GM12892 (cell line): ENCODE data around the gene AOAH.

Experiments
- POLR2A ChIP-seq: IDR thresholded peaks from 2 replicates; pipeline ENCODE4 v1.6.1; 2011; ENCODE audit warnings: low read depth, low read length, control low read depth
- POLR2AphosphoS5 ChIP-seq: IDR thresholded peaks from 2 replicates; pipeline ENCODE4 v1.6.1; 2011; ENCODE audit warnings: low read depth, low read length, control low read depth
- TAF1 ChIP-seq: IDR thresholded peaks from 2 replicates; pipeline ENCODE4 v1.6.1; 2011; ENCODE audit warnings: low read depth, mild to moderate bottlenecking, control low read depth, low read length, borderline replicate concordance

- TF ChIP-seq POLR2A = no peak
- TF ChIP-seq TAF1 = no peak
- no peak for TF ChIP-seq POLR2AphosphoS5
Measured at GRCh38 chr7:36601601-36602000, 122.7 kb downstream of the AOAH start.
